ENCODE data around the gene RAPGEFL1.
"Not testable (repeated sequence)": the region's sequence is repeated elsewhere in the genome, so short reads cannot be mapped to it uniquely, and the experiment has no call there.

Gene RAPGEFL1

GRCh38 chr17:40173091-40173777 is 4.0 kb upstream of the RAPGEFL1 start:
- FAIRE-seq (no peak), DNase-seq (ENCODE audit: low spot score) (no peak)

GRCh38 chr17:40173778-40174135 is 3.5 kb upstream of the RAPGEFL1 start:
- FAIRE-seq (no peak), DNase-seq (ENCODE audit: low spot score) (no peak)

DNA sequence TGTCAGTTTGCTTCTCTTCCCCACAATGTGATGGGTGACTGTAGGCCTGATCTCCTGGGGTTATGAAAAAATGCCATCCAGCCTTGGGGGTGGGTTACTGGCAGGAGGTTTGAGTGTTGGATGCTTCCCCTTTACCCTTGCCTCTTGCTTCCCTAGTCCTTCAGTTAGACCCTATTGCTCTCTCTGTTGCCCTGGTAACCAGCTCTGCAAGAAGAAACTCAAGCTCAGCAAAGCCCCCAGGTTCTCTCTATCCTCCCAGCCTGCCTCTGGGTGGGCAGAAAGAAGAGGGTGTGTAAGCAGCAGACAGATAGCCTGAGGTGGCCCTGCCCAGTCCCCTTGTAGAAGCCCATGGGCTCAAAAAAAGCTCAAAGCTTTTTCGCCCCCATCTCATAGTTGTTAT is 2.8 kb upstream of the RAPGEFL1 start:
- FAIRE-seq: no peak
- no peak for DNase-seq (ENCODE audit: low spot score)

- DNase-seq (ENCODE audit: low spot score): no peak
- FAIRE-seq: no peak
These were observed 1.1 kb upstream of the RAPGEFL1 start for GRCh38 chr17:40175928-40176753.

DNA sequence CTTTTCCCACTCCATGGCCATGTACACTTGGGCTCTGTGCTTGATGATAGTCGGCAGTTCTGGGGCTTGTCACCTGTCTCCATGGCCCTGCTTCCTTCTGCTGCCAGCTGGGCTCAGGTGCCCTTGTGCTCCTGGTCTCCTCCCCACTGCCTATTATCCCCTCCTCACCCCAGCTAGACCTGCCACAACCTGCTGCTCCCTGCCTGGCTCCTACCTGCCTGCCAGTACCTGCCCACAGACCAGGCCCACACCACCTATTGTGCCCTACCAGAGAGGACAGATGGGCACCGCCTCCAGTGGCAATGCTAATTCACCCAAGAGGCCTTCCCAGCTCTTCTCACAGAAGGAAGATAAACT is 538 bp upstream of the RAPGEFL1 start:
- no peak for FAIRE-seq
- DNase-seq (ENCODE audit: low spot score): no peak

- FAIRE-seq: no peak
- DNase-seq (ENCODE audit: low spot score): no peak
These were observed 841 bp downstream of the RAPGEFL1 start for GRCh38 chr17:40178021-40178601.

DNA sequence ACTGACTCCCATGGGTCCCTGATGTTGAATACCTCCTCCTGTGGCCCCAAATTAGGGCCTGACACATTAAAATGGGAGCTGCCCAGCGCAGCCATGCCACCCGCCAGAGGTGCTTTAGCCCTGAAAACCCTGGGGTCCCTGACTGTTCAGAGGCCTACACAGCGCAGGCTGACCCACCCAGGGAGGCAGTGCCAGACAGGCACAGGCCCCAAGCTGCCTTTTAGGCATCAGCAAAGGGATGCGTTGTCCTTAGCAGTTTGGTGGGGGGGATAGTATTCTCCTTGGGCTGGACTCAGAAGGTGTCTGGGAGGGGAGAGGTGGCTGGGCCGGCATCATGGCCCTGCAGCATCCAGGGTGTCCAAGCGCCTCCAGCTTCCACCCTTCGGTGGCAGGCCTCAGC is 1.4 kb downstream of the RAPGEFL1 start:
- FAIRE-seq (no peak), DNase-seq (ENCODE audit: low spot score) (no peak)

- no peak for FAIRE-seq
- peak; percentile 29 for DNase-seq (ENCODE audit: low spot score)
These were observed 2.8 kb downstream of the RAPGEFL1 start for GRCh38 chr17:40179923-40180659.

DNA sequence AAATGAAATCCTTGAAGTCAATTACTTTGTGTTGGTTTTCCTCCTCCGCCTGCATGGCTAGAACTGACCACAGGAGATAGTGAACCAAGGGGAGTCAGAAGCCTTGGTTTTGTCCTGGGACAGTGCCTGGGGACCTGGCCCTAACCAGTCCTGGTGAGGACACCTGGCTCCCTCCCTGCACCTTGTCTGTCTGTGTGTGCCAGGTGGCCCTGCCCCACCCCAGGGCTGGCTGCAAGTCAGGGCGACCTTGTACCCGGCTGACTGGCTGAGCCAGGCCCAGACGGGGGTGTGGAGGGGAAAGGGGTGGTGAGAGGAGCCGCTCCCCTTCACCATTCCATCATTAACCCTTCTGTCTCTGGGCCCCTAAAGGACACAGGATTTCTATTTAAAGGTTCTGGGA is 3.4 kb downstream of the RAPGEFL1 start:
- DNase-seq (ENCODE audit: low spot score) (no peak), FAIRE-seq (no peak)

- DNase-seq (ENCODE audit: low spot score) (no peak), FAIRE-seq (no peak)
These were observed 3.9 kb downstream of the RAPGEFL1 start for GRCh38 chr17:40181205-40181604.

- DNase-seq (ENCODE audit: low spot score) (no peak), FAIRE-seq (no peak)
These were observed 5.3 kb downstream of the RAPGEFL1 start for GRCh38 chr17:40182606-40183005.

DNA sequence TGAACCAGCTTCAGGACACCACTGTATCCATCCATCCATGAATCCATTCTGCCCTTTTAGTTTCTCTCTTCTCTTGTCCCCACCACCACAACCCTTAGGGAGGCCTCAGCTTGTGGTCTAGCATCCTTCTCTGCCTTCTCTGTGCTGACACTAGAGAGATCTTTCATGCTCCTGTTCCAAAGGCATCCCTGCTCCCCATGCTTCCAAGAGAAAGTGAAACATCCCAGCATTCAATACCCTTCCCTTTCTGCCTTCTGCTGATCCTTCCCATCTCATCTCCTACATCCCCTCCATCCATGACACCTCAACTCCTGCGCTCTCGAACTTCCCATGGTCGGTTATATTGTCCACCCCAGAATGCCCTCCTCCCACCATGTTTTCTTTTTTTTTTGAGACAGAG is 10.0 kb downstream of the RAPGEFL1 start:
- no peak for DNase-seq (ENCODE audit: low spot score)
- no peak for FAIRE-seq

DNA sequence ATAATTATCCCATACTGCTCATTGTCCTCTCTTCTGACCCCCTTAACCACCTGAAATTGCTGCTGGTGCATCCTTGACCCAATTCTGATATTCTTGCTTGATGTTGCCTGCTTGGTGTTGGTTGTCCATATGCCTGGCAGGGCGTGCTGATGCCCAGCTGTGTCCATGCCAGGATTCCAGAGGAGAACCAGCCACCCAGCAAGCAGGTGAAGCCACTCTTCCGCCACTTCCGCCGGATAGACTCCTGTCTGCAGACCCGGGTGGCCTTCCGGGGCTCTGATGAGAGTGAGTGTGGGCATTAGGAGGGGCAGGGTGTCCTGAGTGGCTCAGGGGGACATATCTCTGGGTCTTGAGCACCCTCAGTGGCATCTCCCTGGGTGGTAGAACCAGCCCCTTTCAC is 11.4 kb downstream of the RAPGEFL1 start:
- FAIRE-seq (no peak), DNase-seq (ENCODE audit: low spot score) (no peak)

GRCh38 chr17:40190197-40191021 is 13.1 kb downstream of the RAPGEFL1 start:
- DNase-seq (ENCODE audit: low spot score) (no peak), FAIRE-seq (no peak)

DNA sequence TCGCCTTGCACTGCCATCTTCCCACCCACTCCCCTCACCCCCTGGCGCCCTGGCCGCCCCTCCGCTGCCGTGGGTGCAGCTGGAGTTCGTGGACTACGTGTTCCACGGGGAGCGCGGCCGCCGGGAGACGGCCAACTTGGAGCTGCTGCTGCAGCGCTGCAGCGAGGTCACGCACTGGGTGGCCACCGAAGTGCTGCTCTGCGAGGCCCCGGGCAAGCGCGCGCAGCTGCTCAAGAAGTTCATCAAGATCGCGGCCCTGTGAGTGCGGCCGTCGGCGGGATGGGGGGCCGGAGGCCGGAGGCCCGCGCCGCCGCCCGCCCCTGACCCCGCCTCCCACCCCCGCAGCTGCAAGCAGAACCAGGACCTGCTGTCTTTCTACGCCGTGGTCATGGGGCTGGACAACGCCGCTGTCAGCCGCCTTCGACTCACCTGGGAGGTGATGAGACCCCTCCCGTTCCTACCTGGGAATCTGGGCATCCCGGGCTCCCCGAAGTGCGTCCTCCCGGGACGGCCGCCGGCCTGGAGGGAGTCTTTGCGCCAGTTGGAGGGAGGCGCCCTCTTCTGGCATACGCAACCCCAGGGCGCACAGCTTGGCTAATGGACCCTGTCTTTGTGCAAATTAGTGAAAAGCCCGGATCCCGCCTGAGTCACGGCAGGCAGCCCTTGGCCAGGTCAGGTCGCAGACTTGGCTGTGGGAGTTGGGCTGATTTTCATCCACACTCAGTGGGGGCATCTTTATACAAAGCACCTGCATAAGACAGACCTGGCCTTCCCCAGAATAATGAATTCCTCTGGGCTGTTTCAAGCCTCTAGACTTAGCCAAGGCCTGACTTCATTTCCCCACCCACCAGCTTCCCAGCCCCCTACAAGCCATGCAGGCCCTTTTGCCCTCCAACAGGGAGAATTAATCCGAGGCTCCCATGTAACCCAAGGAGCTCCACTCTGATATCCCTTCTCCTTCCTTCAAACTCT is 14.3 kb downstream of the RAPGEFL1 start:
- DNase-seq (ENCODE audit: low spot score): peak; percentile 40
- peak; percentile 5 for FAIRE-seq

GRCh38 chr17:40192961-40193360 is 15.7 kb downstream of the RAPGEFL1 start:
- DNase-seq (ENCODE audit: low spot score) (no peak), FAIRE-seq (no peak)

GRCh38 chr17:40194821-40195220 is 17.6 kb downstream of the RAPGEFL1 start:
- FAIRE-seq (no peak), DNase-seq (ENCODE audit: low spot score) (no peak)

DNA sequence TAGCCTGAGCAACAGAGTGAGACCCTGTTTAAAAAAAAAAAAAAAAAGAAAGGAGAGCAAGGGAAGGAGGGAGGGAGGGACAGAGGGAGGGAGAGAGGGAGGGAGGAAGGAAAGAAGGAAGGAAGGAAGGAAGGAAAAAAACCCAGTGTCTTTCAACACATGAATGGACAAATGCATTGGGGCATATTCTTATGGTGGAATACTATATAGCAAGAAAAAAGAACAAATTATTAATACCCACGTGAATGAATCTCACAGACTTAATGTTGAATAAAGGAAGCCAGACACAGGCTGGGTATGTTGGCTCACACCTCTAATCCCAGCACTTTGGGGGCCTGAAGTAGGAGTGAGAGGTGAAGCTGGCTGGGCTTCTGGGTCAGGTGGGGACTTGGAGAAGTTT is 20.3 kb downstream of the RAPGEFL1 start:
- FAIRE-seq (no peak), DNase-seq (ENCODE audit: low spot score) (no peak)

GRCh38 chr17:40197965-40198456 is 20.7 kb downstream of the RAPGEFL1 start:
- FAIRE-seq; DNase-seq (ENCODE audit: low spot score): not testable (repeated sequence)

DNA sequence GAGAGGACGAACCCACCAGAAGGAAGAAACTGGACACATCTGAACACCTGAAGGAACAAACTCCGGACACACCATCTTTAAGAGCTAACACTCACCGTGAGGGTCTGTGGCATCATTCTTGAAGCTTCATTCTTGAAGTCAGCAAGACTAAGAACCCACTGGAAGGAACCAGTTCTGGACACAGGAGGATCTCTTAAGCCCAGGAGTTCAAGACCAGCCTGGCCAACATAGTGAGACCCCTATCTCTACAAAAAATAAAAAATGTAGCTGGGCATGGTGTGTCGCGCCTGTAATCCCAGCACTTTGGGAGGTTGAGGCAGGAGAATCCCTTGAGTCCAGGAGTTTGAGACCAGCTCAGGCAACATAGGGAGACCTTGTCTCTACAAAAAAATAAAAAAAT is 21.3 kb downstream of the RAPGEFL1 start:
- FAIRE-seq (no peak), DNase-seq (ENCODE audit: low spot score) (no peak)

Measured in RCC 7860 (cell line).